ENCODE results near the gene FGF11.
A peak's percentile ranks its signal among the peaks of the same experiment; 100 is the strongest.

The FGF11 gene

DNA sequence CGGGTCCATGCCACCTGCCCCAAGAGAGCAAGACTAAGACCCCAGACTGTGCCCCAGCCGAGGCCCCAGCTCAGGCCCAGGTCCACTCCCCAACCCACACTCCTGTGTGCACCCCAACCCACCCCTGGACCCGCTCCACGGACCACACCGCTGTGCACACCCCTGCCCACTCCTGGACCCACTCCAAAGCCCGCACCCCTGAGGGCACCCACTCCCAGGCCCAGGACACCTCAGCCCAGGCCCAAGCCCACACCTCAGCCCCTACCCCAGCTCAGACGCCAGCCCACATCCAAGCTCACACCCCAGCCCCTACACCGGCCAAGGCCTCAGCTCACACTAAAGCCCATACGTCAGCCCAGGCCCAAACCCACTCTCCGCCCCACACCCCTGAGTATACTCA lies 9.6 kb upstream of the FGF11 start:
- DNase-seq (ENCODE audit: low read depth in 1 of 2, low spot score in 1 of 2), result no peak

DNA sequence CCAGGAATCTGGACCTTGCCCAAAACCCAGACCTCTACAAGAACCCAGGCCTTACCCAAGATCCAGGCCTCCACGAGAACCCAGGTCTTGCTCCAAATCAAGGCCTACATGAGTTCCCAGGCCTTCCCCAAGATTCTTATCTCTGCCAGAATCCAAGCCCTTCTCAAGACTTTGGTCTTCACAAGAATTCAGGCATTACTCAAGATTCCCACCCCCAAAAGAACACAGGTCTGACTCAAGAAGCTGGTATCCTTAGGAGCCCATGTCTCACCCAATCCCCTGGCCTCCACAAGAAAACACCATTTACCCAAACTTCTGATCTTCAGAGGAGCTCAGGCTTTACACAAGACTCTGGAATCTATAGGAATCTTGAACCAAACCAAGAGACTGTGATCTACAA lies 8.1 kb upstream of the FGF11 start:
- no peak for DNase-seq (ENCODE audit: low read depth in 1 of 2, low spot score in 1 of 2)

DNA sequence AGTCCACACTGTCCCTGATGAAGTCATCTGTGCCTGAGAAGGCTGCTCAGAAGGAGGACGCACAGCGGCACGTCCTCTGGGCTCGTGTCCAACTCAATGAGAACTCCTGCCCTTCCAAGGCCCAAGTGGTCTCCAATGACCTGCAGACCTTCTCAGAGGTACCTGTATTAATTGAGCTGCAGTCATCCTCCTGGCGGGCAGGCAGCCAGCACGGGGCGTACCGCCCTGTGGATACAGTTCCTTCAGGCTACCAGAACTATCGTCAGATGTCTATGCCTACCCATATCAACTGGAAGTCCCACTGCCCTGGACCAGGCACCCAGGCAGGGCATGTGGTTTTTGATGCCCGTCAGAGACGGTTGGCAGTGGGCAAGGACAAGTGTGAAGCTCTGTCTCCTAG lies 7.0 kb upstream of the FGF11 start:
- no peak for DNase-seq (ENCODE audit: low read depth in 1 of 2, low spot score in 1 of 2)

DNA sequence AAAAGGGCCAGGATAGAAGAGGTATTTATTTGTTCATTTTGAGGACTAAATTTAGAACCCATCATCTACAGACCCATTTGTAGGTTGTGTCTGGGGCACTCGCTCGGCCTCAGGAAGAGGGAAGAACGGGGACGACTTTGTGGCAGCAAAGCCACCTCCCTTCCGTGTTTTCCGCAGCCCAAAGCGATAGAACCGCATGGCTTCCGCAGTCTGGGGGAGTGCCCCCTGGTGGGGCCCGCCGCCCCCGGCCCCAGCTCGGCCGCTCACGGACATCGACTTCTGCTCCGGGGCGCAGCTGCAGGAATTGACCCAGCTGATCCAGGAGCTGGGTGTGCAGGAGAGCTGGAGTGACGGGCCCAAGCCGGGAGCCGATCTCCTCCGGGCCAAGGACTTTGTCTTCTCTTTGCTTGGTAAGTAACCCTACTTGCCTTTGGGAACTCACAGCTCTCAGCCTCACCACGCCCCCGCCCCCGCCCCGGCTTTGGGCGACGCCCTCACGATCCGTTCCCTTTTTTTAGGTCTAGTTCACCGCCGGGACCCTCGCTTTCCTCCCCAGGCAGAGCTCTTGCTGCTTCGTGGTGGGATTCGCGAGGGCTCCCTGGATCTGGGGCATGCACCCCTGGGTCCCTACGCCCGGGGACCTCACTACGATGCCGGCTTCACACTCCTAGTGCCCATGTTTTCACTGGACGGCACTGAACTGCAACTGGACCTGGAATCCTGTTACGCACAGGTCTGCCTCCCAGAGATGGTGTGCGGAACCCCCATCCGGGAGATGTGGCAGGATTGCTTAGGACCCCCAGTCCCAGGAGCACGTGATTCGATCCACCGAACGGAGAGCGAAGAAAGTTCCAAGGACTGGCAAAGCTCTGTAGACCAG lies 3.4 kb upstream of the FGF11 start:
- peak; percentile 39 to 40 for DNase-seq (ENCODE audit: low read depth in 1 of 2, low spot score in 1 of 2)

DNA sequence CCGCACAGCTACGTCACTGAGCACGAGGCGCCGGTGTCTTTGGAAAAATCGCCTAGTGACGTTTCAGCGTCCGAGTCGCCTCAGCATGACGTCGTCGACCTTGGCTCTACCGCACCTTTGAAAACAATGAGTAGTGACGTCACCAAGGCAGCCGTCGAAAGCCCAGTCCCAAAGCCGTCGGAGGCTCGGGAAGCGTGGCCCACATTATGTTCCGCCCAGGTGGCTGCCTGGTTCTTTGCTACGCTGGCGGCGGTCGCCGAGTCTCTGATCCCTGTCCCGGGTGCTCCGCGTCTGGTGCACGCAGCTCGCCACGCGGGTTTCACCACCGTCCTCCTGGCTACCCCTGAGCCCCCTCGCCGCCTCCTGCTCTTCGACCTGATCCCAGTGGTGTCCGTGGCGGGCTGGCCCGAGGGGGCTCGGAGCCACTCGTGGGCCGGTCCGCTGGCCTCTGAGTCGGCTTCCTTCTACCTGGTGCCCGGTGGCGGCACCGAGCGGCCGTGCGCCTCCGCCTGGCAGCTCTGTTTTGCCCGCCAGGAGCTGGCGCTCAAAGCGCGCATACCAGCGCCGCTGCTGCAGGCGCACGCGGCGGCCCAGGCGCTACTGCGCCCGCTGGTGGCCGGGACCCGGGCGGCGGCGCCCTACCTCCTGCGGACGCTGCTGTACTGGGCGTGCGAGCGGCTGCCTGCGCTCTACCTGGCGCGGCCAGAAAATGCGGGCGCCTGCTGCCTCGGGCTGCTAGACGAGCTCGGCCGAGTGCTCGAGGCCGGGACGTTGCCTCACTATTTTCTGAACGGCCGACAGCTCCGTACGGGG lies 2.5 kb upstream of the FGF11 start:
- peak; percentile 65 to 67 for DNase-seq (ENCODE audit: low read depth in 1 of 2, low spot score in 1 of 2)

GRCh38 chr17:7437369-7437863 lies 1.9 kb upstream of the FGF11 start:
- no peak for DNase-seq (ENCODE audit: low read depth in 1 of 2, low spot score in 1 of 2)

DNA sequence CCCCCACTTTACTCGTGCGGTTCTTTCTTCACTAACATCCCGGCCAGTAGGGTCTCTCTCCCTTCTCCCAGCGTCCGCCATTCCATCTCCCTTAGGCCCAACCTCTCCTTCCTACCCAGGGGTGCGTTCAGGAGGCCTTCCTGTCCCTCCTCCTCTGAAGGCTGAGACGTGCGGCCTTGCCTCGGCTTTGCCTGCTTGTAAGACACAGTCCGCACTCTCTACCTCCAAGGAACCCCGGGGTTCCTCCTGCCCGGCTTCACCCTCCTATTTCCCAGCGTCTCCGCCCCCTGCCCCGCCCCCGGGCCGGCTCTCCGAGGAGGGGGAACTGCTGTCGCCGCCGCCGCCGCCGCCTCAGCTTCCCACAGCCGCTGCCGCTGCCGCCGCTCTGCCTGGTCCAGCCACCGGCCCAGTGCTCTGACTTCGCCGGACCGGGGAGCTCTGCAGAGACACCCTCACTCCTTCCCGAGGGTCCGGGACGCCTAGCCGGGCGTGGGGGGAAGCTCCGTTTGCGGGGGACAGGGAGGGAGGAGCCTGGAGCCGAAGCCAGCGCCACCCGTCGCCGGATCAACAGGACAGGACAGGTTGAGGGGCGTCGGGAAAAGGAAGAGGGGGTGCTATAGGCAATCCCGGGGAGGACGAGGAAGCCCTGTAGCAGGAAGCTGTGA lies 1.2 kb upstream of the FGF11 start:
- DNase-seq (ENCODE audit: low read depth in 1 of 2, low spot score in 1 of 2), result peak; percentile 18 to 37

DNA sequence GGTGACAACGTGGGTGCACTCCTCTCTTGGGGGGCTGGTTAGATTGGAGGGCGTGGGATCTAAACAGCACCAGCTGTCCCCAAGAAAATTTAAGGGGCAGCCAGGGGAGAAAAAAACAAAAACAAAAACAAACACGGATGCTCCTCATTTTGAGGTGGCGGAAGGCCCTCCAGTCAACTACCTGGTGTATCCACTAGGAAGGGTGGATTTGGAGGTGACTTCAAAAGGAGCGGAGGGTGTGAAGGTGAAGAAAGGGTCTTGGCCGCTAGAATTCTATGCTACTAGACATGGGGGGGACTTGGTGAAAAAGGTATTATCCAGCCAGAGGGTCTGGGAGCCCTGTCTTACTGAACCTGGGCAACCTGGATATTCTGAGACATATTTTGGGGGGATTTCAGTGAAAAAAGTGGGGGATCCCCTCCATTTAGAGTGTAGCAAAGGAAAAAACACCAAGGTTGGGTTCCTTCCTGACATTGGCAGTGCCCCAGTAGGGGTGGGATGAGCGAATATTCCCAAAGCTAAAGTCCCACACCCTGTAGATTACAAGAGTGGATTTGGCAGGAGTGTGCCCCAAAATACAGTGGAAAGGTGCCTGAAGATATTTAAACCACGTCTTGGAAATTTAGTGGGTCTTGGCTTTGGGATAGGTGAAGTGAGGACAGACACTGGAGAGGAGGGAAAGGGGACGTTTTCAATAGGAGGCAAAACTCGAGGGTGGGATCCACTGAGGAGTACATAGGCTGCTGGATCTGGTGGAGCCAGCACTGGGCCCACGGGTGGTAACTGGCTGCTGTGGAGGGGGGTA lies 454 bp upstream of the FGF11 start:
- DNase-seq (ENCODE audit: low read depth in 1 of 2, low spot score in 1 of 2), result no peak

DNA sequence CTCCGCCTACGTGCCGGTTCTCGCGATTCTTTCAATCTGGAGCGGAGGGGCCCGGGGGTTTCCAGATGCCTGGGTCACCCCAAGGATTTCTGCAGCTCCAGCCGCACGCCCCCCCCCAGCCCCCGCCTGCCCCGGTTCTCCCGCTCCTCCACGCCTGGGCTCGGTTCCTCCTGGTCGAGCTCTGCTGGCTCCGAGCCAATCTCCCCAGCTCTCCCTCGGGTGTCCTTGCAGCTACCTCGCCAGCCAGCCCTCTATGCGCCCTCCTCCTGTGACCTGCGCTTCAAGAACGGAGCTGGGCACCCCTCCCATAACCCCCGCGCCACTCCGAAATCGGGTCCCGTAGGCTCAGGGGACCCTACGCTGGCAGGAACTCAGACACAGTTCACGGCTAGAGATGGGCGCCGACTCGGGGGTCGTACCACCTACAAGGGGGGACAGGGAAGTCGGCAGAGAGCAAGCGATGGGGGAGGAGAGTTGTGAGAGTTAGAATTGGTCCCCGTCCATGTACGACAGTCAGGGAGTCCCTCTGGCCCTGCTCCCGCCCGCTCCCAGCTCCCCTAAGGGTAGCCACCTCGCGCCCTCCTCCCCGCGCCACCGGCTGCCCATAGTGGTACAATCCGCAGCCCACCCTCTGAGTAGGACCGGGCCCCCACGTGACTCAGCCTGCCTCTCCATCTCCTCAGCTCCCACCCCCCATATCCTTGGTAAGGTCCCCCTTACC lies 961 bp downstream of the FGF11 start:
- DNase-seq (ENCODE audit: low read depth in 1 of 2, low spot score in 1 of 2), result no peak

DNA sequence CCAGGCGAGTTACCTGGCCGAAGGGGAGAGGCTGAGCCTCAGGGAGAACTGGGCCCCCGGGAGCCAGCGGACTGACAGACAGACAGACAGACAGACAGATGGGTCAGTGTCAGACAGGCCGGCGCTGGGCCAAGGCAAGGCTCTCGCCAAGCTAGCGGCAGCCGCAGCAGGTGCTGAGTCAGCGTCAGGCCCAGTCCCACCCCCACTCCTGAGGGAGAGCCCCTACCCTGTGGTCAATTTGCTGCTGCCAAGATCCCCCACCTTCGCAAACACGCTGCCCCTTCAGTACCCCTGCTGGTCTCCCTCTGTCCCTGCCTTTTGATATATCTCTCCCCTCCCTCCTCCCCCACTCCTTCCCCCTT lies 1.5 kb downstream of the FGF11 start:
- no peak for DNase-seq (ENCODE audit: low read depth in 1 of 2, low spot score in 1 of 2)

- DNase-seq (ENCODE audit: low read depth in 1 of 2, low spot score in 1 of 2), result no peak
These were observed 2.0 kb downstream of the FGF11 start for GRCh38 chr17:7441266-7441665.

DNA sequence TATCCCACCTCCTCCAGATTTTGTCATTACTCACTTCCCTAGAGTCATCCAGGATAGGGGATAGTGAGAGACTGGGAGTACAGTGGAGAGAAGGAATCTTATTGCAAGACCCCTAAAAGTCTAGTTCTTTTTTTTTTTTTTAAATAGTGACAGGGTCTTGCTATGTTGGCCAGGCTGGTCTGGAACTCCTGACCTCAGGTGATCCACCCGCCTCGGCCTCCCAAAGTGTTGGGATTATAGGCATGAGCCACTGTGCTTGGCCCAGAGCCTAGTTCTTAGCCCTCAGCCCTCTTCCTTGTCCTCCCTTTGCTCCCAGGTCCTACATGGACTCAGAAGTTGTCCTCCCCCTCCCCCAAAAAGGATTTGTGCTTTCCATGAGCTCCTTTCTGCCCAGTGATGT lies 2.8 kb downstream of the FGF11 start:
- no peak for DNase-seq (ENCODE audit: low read depth in 1 of 2, low spot score in 1 of 2)

DNA sequence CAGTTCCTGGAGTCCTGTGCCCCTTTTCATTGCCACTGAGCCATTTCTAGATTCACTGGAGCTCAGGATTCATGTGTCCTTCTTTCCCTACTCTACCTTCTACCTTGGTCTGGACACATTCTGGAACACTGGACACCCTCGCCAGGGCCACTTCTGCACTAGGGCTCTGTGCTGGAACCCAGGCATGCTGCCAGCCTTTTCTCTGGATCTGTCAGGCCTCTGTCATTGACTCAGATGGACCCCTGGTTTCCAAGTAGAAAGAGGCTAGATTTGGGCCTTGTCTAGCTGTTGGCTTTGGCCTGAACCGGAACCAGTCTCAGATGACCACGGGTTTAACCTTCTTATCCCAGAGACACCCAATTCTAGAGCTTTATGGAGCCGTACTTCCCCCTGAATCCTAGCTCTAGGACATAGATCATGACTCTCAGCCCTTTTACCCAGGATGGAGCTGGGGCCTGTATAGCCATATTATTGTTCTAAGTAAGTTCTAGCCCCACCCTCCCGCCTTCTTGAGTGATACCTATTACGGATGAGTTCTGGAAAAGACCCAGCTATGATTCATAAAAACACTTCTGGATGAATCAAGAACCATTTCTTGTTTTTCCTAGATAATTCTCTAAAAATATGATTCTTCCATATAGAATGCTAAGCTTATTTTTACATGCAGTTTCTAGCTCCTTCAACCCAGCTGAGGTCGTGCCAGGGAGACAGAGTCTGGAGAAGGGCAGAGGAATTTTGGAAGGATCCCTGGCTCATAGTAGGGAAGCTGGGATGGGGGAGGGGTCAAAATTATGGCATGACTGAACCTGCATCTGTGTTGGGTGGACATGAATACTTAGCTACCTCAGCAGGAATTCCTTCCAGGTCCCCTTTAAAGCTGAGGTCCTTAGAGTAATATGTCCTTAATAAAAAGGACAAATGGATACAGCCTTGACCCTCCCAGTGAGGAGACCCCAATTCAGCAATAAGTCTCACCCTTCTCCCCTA lies 4.5 kb downstream of the FGF11 start:
- no peak for DNase-seq (ENCODE audit: low read depth in 1 of 2, low spot score in 1 of 2)

- DNase-seq (ENCODE audit: low read depth in 1 of 2, low spot score in 1 of 2), result no peak
These were observed 5.6 kb downstream of the FGF11 start, which contains the start of gene CHRNB1 for GRCh38 chr17:7444682-7445618. Gene CHRNB1 (plus strand): TSS chr17:7445061. CDS start chr17:7445128, 67 bp downstream.

- DNase-seq (ENCODE audit: low read depth in 1 of 2, low spot score in 1 of 2), result no peak
These were observed 6.3 kb downstream of the FGF11 start for GRCh38 chr17:7445619-7445968.

DNA sequence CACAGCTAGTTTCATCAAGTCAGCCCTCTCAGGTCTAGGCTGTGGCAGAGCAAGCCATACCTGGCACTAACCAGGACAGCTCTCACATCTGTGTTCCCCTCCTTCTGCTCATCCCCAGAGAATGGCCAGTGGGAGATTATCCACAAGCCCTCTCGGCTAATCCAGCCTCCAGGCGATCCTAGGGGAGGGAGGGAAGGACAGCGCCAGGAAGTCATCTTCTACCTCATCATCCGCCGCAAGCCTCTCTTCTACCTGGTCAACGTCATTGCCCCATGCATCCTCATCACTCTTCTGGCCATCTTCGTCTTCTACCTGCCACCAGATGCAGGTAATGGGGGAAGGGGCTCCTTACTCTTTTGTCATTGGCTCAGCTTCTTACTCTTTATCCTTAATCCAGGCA lies 9.1 kb downstream of the FGF11 start:
- DNase-seq (ENCODE audit: low read depth in 1 of 2, low spot score in 1 of 2), result no peak

GRCh38 chr17:7459961-7460545 lies 20.7 kb downstream of the FGF11 start:
- no peak for DNase-seq (ENCODE audit: low read depth in 1 of 2, low spot score in 1 of 2)

Data from activated CD4-positive, alpha-beta T cell treated with anti-CD3 and anti-CD28 coated beads, Interleukin-2, amount 50 U/mL, for 24 hours (primary cell).